ENCODE measurements around the gene ZDHHC12.

The ZDHHC12 gene

DNA sequence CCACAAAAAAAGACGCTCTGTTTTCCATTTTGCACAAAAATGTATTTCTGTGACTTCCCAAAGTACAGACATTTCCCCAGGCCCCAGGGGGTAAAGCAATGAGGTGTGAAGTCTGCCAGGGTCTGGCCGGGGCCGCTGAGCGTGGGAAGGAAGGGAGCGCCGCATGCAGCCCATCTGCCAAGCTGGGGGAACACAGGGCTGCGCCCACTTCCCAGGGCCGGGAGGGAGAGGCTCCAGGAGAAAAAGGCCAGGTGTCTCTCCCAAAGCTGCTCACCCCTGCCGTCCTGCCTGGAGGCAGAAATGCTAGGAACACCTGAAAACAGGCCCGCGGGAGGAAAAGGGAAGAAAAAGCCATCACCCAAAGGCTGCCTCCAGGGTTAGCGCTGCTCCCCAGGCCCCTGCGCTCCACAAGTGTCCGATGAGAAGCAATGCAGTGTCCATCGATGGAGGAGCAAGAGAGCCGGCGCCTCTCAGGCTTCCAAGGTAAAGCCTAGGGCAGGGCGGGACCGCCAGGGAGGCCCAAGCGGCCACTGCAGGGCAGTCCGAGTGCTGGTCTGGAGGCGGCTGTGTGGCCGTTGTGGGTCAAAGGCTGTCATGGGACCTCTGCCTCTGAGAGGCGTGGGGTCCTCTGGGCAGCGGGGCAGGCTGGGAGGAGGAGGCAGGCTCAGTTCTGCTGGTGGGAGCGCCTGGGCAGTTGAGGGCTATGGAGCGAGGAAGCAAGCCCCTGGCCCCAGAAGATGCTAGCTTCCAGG is 6.0 kb upstream of the ZDHHC12 start:
- Histone ChIP-seq H3K27ac (ENCODE audit: low read length) (no peak overlapping the region), H3K4me3 (ENCODE audit: low read length) (no peak overlapping the region; the same call in 1 of the 2 replicates), H3K36me3 (ENCODE audit: control insufficient read depth, insufficient read depth, low read length) (no peaks in the 10 kb centered on the region), H3K27me3 (ENCODE audit: control insufficient read depth, insufficient read depth, low read length) (no peaks in the 10 kb centered on the region), H3K9me3 (ENCODE audit: control insufficient read depth, insufficient read depth, low read length) (no peaks in the 10 kb centered on the region), H3K4me1 (ENCODE audit: control insufficient read depth, insufficient read depth, low read length) (peaks cover 1% of the 10 kb centered on the region; the same call in 1 of the 2 replicates)
- WGBS (ENCODE audit: insufficient coverage, insufficient read length): no CpG with 5 or more reads among the region's 27 CpGs
- DNase-seq (ENCODE audit: low read depth, low spot score): no peak

DNA sequence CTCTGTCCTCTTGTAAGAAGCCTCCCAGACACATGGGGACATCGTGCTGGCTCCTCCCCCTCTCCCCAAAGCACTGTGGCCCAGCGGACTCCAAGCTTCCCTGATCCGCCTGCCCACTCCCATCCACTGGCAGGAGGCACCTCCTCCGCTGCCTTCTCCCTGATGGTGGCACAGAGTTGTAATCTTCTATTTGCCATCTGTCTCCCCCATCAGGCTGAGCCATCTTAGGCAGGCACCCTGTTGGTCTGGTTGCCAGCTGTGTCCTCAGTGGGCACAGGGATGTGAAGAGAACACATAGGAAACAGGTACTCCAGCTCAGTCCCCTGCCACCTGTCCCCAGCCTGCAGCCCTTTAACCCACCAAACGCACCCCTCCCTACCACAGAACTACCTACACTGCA is 5.4 kb upstream of the ZDHHC12 start:
- no peak overlapping the region for H3K4me3 ChIP-seq (ENCODE audit: low read length)
- peaks cover 1% of the 10 kb centered on the region; the same call in 1 of the 2 replicates for H3K4me1 ChIP-seq (ENCODE audit: control insufficient read depth, insufficient read depth, low read length)
- no peaks in the 10 kb centered on the region for H3K9me3 ChIP-seq (ENCODE audit: control insufficient read depth, insufficient read depth, low read length)
- no CpG with 5 or more reads among the region's 5 CpGs for WGBS (ENCODE audit: insufficient coverage, insufficient read length)
- no peaks in the 10 kb centered on the region for H3K36me3 ChIP-seq (ENCODE audit: control insufficient read depth, insufficient read depth, low read length)
- DNase-seq (ENCODE audit: low read depth, low spot score): no peak
- no peaks in the 10 kb centered on the region for H3K27me3 ChIP-seq (ENCODE audit: control insufficient read depth, insufficient read depth, low read length)
- H3K27ac ChIP-seq (ENCODE audit: low read length): no peak overlapping the region

DNA sequence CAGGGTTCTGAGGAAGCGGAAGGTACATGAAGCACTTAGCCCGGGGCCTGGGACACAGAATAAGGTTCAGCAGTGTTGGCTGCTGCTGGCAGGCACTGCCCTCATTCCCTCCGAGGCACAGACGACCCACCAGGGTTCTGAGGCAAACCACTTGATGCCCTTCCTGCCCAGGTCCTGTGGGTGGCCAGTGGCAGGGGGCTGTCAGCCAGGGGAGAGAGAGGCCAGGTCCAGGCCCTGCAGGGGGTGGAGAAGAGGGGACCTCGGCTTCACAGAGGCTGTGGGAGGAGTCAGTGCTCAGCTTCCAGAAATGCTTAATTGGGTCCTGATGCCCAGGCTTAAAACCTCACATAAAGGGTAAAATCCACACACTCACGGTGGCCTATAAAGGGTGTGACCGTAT is 4.4 kb upstream of the ZDHHC12 start:
- Histone ChIP-seq H3K27me3 (ENCODE audit: control insufficient read depth, insufficient read depth, low read length) (no peaks in the 10 kb centered on the region), H3K9me3 (ENCODE audit: control insufficient read depth, insufficient read depth, low read length) (no peaks in the 10 kb centered on the region), H3K4me3 (ENCODE audit: low read length) (no peak overlapping the region), H3K4me1 (ENCODE audit: control insufficient read depth, insufficient read depth, low read length) (no peaks in the 10 kb centered on the region), H3K27ac (ENCODE audit: low read length) (no peak overlapping the region), H3K36me3 (ENCODE audit: control insufficient read depth, insufficient read depth, low read length) (no peaks in the 10 kb centered on the region)
- WGBS (ENCODE audit: insufficient coverage, insufficient read length): no CpG with 5 or more reads among the region's 7 CpGs
- no peak for DNase-seq (ENCODE audit: low read depth, low spot score)

DNA sequence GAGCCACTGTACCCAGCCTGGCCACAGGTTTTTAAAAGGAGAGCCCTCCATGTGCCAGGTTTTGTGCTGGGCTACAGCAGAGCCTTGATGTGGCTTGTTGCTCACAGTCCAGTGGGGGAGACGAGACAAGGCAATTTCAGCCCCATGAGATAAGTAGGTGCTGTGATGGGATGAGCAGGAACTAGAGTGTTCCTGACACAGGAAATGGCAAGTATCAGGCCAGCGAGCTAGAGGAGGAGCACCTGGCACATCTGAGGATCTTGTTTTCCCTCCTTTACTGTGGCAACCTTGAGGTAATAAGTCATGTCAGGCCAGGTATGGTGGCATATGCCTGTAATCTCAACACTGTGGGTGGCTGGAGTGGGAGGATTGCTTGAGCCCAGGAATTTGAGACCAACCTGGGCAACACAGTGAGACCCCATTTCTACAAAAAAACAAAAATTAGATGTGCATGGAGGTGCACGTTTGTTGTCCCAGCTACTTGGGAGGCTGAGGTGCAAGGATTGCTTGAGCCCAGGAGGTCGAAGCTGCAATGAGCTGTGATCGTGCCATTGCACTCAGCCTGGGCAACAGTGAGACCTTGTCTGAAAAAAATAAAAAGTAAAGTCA is 3.8 kb upstream of the ZDHHC12 start:
- no peak overlapping the region for H3K4me3 ChIP-seq (ENCODE audit: low read length)
- H3K36me3 ChIP-seq (ENCODE audit: control insufficient read depth, insufficient read depth, low read length): no peaks in the 10 kb centered on the region
- no CpG with 5 or more reads among the region's 5 CpGs for WGBS (ENCODE audit: insufficient coverage, insufficient read length)
- no peaks in the 10 kb centered on the region for H3K4me1 ChIP-seq (ENCODE audit: control insufficient read depth, insufficient read depth, low read length)
- H3K9me3 ChIP-seq (ENCODE audit: control insufficient read depth, insufficient read depth, low read length): no peaks in the 10 kb centered on the region
- H3K27me3 ChIP-seq (ENCODE audit: control insufficient read depth, insufficient read depth, low read length): no peaks in the 10 kb centered on the region
- H3K27ac ChIP-seq (ENCODE audit: low read length): no peak overlapping the region
- DNase-seq (ENCODE audit: low read depth, low spot score): no peak

DNA sequence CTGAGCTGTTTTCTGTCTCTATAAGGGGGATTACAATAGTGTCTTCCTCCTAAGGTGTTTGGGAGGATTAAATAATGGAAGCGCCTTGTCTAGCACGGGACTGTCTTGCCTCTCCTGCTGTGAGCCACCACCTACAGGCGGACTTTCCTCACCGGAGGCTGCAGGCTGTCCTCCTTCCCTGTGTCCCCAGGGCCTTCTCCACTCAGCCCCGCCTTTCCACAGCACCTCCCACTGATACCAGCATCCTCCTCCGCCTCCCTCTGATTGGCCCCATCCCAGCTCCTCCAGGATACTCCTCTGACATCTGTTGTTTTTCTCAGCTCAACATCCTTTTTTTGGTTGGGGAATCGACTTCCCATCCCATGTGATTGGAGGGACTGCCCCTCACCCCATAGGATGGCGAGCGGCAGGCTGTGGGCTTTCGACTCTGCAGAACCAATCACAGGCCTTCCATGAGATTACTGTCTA is 851 bp upstream of the ZDHHC12 start:
- no peaks in the 10 kb centered on the region for H3K4me1 ChIP-seq (ENCODE audit: control insufficient read depth, insufficient read depth, low read length)

DNA sequence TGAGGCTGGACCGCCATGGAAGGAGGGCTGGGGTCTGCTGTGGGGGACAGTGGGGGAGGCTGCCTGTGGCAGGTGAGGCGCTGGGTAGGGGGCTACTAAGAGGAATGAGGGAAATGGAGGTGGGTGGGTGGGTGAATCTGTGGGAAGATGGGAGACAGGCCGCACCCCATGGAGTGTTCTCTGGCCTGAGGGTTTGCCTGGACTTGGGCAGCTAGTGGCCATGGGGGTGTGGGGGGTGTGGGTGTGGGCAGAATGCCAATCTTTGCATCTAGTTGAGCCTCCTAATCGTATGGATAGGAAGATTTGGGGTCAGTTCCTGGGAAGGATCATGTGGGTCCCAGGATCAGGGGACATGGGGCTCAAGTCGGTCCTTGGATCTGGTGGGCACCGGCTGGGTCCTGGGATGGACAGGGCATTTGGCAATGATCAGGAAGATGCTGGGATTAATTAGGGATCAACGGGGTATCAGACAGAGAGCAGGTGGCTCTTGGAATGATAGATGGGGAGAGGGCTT is 518 bp downstream of the ZDHHC12 start:
- Histone ChIP-seq H3K27me3 (ENCODE audit: control insufficient read depth, insufficient read depth, low read length) (no peaks in the 10 kb centered on the region), H3K9me3 (ENCODE audit: control insufficient read depth, insufficient read depth, low read length) (no peaks in the 10 kb centered on the region), H3K4me1 (ENCODE audit: control insufficient read depth, insufficient read depth, low read length) (no peaks in the 10 kb centered on the region), H3K36me3 (ENCODE audit: control insufficient read depth, insufficient read depth, low read length) (peaks cover 7% of the 10 kb centered on the region), H3K27ac (ENCODE audit: low read length) (no peak overlapping the region), H3K4me3 (ENCODE audit: low read length) (peak overlapping the region; percentile 95)
- DNase-seq (ENCODE audit: low read depth, low spot score): no peak
- WGBS (ENCODE audit: insufficient coverage, insufficient read length): no CpG with 5 or more reads among the region's 7 CpGs

More for the DNA sequence above, 851 bp upstream of the ZDHHC12 start:
- no CpG with 5 or more reads among the region's 10 CpGs for WGBS (ENCODE audit: insufficient coverage, insufficient read length)
- DNase-seq (ENCODE audit: low read depth, low spot score): peak; percentile 75
- Histone ChIP-seq H3K36me3 (ENCODE audit: control insufficient read depth, insufficient read depth, low read length) (peaks cover 7% of the 10 kb centered on the region), H3K4me3 (ENCODE audit: low read length) (peak overlapping the region; percentile 18; the same call in 1 of the 2 replicates), H3K9me3 (ENCODE audit: control insufficient read depth, insufficient read depth, low read length) (no peaks in the 10 kb centered on the region), H3K27me3 (ENCODE audit: control insufficient read depth, insufficient read depth, low read length) (no peaks in the 10 kb centered on the region), H3K27ac (ENCODE audit: low read length) (no peak overlapping the region)

DNA sequence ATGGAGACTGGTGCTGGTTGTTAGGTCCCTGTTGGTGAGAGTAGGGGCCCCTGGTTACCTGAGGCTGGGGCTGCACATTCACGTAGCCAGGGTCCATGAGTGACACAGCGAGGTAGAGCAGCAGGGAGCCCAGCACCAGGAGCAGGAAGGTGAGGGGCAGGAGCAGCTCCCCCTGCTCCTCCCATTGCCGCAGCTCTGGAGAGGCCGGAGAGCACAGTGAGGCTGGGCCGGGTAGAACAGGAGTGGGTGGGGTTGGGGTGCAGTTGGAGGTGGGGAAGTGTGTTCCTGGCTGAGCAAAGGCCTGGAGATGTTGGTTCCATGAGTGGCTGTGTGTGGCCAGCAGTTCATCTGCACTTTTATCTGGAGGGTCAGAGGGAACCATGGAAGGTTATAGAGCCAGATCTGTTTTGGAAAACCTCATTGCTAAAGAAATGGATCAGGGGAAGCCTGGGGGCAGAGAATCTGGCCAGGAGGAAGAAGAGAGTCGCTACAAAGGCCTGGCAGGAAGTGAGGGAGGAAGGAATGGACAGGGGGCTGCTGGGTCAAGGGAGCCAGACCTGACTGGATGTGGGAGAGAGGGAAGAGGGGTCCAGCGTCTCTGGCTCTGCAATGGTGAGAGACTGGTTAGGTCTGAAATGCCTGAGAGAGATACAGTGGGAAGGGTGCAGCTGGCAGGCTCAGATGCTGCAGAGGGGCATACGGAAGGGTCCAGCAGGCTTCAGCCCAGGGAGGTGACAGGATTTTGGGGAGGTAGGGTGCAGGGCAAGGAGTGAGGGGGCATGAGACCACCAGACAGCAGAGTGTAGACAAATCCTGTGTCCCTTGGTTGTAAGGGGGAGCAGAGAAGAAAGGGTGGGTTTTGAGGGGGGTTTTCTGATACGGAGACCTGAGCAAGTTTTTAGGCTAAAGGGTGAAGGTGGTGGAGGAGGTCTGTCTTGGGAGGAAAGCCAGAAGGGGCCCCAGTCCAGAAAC is 1.3 kb downstream of the ZDHHC12 start:
- WGBS (ENCODE audit: insufficient coverage, insufficient read length): no CpG with 5 or more reads among the region's 9 CpGs
- Histone ChIP-seq H3K36me3 (ENCODE audit: control insufficient read depth, insufficient read depth, low read length) (peaks cover 7% of the 10 kb centered on the region), H3K4me3 (ENCODE audit: low read length) (no peak overlapping the region), H3K9me3 (ENCODE audit: control insufficient read depth, insufficient read depth, low read length) (no peaks in the 10 kb centered on the region), H3K4me1 (ENCODE audit: control insufficient read depth, insufficient read depth, low read length) (no peaks in the 10 kb centered on the region), H3K27me3 (ENCODE audit: control insufficient read depth, insufficient read depth, low read length) (no peaks in the 10 kb centered on the region), H3K27ac (ENCODE audit: low read length) (no peak overlapping the region)
- no peak for DNase-seq (ENCODE audit: low read depth, low spot score)

DNA sequence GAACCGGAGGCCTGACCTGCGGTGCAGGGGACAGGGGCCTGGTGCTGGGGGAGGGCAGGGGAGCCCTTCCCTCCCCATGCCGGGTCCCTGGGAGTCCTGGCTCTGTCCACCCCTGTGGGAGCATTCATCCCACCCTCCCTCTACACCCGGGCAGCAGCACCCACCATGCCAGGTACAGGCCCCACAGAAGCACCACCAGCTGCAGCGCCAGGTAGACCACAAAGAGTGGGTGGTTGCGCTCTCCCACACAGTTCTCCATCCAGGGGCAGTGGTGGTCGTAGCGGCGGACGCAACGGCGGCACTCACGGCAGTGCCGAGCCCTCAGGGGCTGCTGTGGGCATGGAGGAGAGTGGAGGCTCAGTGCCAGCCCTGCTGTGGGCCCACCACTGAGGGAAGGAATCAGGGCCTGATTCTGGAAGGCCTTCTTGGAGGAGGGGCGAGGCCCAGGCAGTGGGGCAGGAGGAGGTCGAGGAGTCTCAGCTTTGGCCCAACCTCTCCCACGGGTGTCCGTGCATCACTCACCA is 2.4 kb downstream of the ZDHHC12 start:
- no peaks in the 10 kb centered on the region for H3K27me3 ChIP-seq (ENCODE audit: control insufficient read depth, insufficient read depth, low read length)
- H3K27ac ChIP-seq (ENCODE audit: low read length): no peak overlapping the region
- H3K36me3 ChIP-seq (ENCODE audit: control insufficient read depth, insufficient read depth, low read length): peaks cover 7% of the 10 kb centered on the region
- H3K4me3 ChIP-seq (ENCODE audit: low read length): no peak overlapping the region
- H3K9me3 ChIP-seq (ENCODE audit: control insufficient read depth, insufficient read depth, low read length): no peaks in the 10 kb centered on the region
- WGBS (ENCODE audit: insufficient coverage, insufficient read length): no CpG with 5 or more reads among the region's 18 CpGs
- H3K4me1 ChIP-seq (ENCODE audit: control insufficient read depth, insufficient read depth, low read length): no peaks in the 10 kb centered on the region
- no peak for DNase-seq (ENCODE audit: low read depth, low spot score)

DNA sequence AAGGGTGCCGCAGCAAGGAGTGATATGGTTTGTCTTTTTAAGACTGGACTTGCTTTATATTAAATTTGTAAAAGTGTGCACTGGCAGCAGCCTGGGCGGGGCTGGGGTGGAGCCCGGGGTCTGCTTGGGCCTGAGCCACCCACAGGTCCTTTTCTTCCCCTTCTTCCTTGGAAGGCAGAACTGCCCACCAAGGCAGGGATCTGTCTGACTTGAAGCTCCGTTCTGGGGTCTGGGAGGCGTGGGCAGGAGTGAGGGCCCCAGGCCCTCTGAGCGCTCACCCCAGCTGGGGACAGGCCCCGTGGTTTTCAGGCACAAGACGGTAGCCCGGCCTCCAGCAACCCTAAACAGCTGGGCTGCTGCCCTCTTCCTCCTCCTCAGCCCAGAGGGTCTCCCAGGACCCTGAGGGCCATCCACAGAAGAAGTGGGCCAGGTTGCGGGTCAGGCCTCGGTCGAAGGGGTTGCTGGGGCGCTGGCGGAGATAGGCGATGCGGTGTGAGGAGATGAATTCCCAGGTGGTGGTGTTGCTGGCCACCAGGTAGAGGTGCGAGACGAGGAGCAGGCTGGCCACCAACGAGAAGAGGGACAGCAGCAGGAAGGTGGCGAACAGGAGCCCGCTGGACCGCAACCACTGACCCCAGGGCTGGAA is 3.0 kb downstream of the ZDHHC12 start:
- no peaks in the 10 kb centered on the region for H3K27me3 ChIP-seq (ENCODE audit: control insufficient read depth, insufficient read depth, low read length)
- DNase-seq (ENCODE audit: low read depth, low spot score): no peak
- no peak overlapping the region for H3K4me3 ChIP-seq (ENCODE audit: low read length)
- no peaks in the 10 kb centered on the region for H3K9me3 ChIP-seq (ENCODE audit: control insufficient read depth, insufficient read depth, low read length)
- H3K4me1 ChIP-seq (ENCODE audit: control insufficient read depth, insufficient read depth, low read length): no peaks in the 10 kb centered on the region
- H3K27ac ChIP-seq (ENCODE audit: low read length): no peak overlapping the region
- peaks cover 7% of the 10 kb centered on the region for H3K36me3 ChIP-seq (ENCODE audit: control insufficient read depth, insufficient read depth, low read length)
- WGBS (ENCODE audit: insufficient coverage, insufficient read length): no CpG with 5 or more reads among the region's 22 CpGs
